HEK293T (cell line): ENCODE measurements around the gene FAM53B.

Experiments used
- ARNT ChIP-seq: fragments of 450-650 bp; IDR thresholded peaks from 2 replicates; pipeline ENCODE4 v1.6.1; 2017; ENCODE audit warnings: mild to moderate bottlenecking
- BHLHE40 ChIP-seq: fragments of 450-650 bp; IDR thresholded peaks from 2 replicates; pipeline ENCODE4 v1.6.1; 2016; ENCODE audit warnings: mild to moderate bottlenecking, moderate library complexity, borderline replicate concordance
- ELF4 ChIP-seq: fragments of 450-650 bp; IDR thresholded peaks from 2 replicates; pipeline ENCODE4 v1.6.1; 2017; ENCODE audit warnings: antibody characterized with exemption
- FOXM1 ChIP-seq: fragments of 450-650 bp; IDR thresholded peaks from 2 replicates; pipeline ENCODE4 v1.6.1; 2017; ENCODE audit warnings: mild to moderate bottlenecking, borderline replicate concordance
- PKNOX1 ChIP-seq: fragments of 450-650 bp; IDR thresholded peaks from 2 replicates; pipeline ENCODE4 v1.6.1; 2016
- SP1 ChIP-seq: fragments of 450-650 bp; IDR thresholded peaks from 2 replicates; pipeline ENCODE4 v1.6.1; 2017
- TARDBP ChIP-seq: fragments of 450-650 bp; IDR thresholded peaks from 2 replicates; pipeline ENCODE4 v1.6.1; 2016

DNA sequence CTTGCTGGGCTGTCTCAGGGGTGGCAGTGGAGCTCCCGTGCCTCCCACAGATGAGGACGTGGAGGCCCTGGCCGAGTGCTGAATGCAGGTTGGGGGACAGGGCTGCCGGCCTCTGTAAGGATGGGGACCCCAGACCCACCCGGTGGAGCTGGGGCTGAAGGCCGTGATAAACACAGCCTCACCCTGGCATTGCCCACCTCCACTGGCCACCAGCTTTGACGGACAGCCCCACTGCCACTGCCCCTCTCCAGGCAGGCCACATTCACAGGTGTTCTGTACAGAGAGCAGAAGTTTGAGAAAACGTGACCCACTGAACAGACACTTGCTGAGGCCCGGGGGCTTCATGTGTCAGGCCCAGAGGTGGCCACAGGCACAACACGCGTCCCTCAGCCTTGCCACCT is 156.4 kb downstream of the FAM53B start:
- no peak for TF ChIP-seq FOXM1
- TF ChIP-seq PKNOX1, result no peak
- no peak for TF ChIP-seq SP1
- TF ChIP-seq ARNT, result no peak
- no peak for TF ChIP-seq ELF4
- TF ChIP-seq BHLHE40, result no peak
- TF ChIP-seq TARDBP, result no peak
